HG03066 (cell line): ENCODE data around the gene LMCD1.

ENCODE experiments used
- ATAC-seq: cut with Tn5 transposase; IDR thresholded peaks from one replicate; pipeline ENCODE4 v1.9.1; 2021; ENCODE audit warnings: low read depth; ENCODE audit not compliant: unreplicated experiment

Gene LMCD1

GRCh38 chr3:8608041-8608790 lies 106.6 kb downstream of the LMCD1 start:
- no peak for ATAC-seq

GRCh38 chr3:8608791-8609467 lies 107.3 kb downstream of the LMCD1 start:
- no peak for ATAC-seq

- ATAC-seq = no peak
Measured at GRCh38 chr3:8610951-8611350, 109.3 kb downstream of the LMCD1 start.

- no peak for ATAC-seq
Measured at GRCh38 chr3:8617921-8618320, 116.3 kb downstream of the LMCD1 start.

GRCh38 chr3:8618950-8619349 lies 117.3 kb downstream of the LMCD1 start:
- ATAC-seq = no peak

- no peak for ATAC-seq
Measured at GRCh38 chr3:8619548-8619947, 117.9 kb downstream of the LMCD1 start.

GRCh38 chr3:8621141-8621540 lies 119.5 kb downstream of the LMCD1 start:
- no peak for ATAC-seq

GRCh38 chr3:8621872-8622271 lies 120.2 kb downstream of the LMCD1 start:
- ATAC-seq = no peak

GRCh38 chr3:8622873-8623691 lies 121.5 kb downstream of the LMCD1 start:
- ATAC-seq = peak; percentile 91

- no peak for ATAC-seq
Measured at GRCh38 chr3:8623741-8624140, 122.1 kb downstream of the LMCD1 start.
